GM18873 (cell line): ENCODE results near the gene MRPL46.

ENCODE experiments used
- ATAC-seq: cut with Tn5 transposase; IDR thresholded peaks from one replicate; pipeline ENCODE4 v1.9.1; 2021; ENCODE audit warnings: mild to moderate bottlenecking, moderate library complexity, moderate number of reproducible peaks; ENCODE audit not compliant: unreplicated experiment, low FRiP score

Gene MRPL46

GRCh38 chr15:88467073-88467934 is at the start of gene MRPL46, which contains the start of gene MRPS11:
MRPL46 (minus strand) TSS chr15:88467388; CDS start chr15:88467377, 11 bp downstream.
MRPS11 (plus strand) TSS chr15:88467708; CDS start chr15:88467718, 10 bp downstream.
- ATAC-seq = peak; percentile 81

- ATAC-seq = no peak
Measured at GRCh38 chr15:88513195-88513594, 46.0 kb upstream of the MRPL46 start.

GRCh38 chr15:88512601-88513000 is 45.4 kb upstream of the MRPL46 start:
- no peak for ATAC-seq

GRCh38 chr15:88512078-88512477 is 44.9 kb upstream of the MRPL46 start:
- ATAC-seq = no peak

GRCh38 chr15:88511161-88511560 is 44.0 kb upstream of the MRPL46 start:
- no peak for ATAC-seq

- no peak for ATAC-seq
Measured at GRCh38 chr15:88509964-88510363, 42.8 kb upstream of the MRPL46 start.

GRCh38 chr15:88509321-88509720 is 42.1 kb upstream of the MRPL46 start:
- no peak for ATAC-seq

GRCh38 chr15:88506628-88507027 is 39.4 kb upstream of the MRPL46 start:
- ATAC-seq = no peak

GRCh38 chr15:88505721-88506120 is 38.5 kb upstream of the MRPL46 start:
- ATAC-seq = no peak

GRCh38 chr15:88504445-88504844 is 37.3 kb upstream of the MRPL46 start:
- ATAC-seq = no peak

- no peak for ATAC-seq
Measured at GRCh38 chr15:88498996-88499395, 31.8 kb upstream of the MRPL46 start.

GRCh38 chr15:88497109-88497765 is 30.0 kb upstream of the MRPL46 start:
- no peak for ATAC-seq

GRCh38 chr15:88493844-88494243 is 26.7 kb upstream of the MRPL46 start:
- no peak for ATAC-seq

GRCh38 chr15:88491158-88491557 is 24.0 kb upstream of the MRPL46 start:
- no peak for ATAC-seq

GRCh38 chr15:88490036-88490435 is 22.8 kb upstream of the MRPL46 start:
- ATAC-seq = no peak

- no peak for ATAC-seq
Measured at GRCh38 chr15:88489321-88489720, 22.1 kb upstream of the MRPL46 start.

- no peak for ATAC-seq
Measured at GRCh38 chr15:88487796-88488523, 20.8 kb upstream of the MRPL46 start.

GRCh38 chr15:88487178-88487795 is 20.1 kb upstream of the MRPL46 start:
- ATAC-seq = no peak

GRCh38 chr15:88484682-88485331 is 17.6 kb upstream of the MRPL46 start:
- no peak for ATAC-seq

- ATAC-seq = no peak
Measured at GRCh38 chr15:88482263-88482662, 15.1 kb upstream of the MRPL46 start.
